Astrocyte of the cerebellum (primary cell): ENCODE measurements around the gene MAB21L3.
"Not testable (repeated sequence)": the region's sequence is repeated elsewhere in the genome, so short reads cannot be mapped to it uniquely, and the experiment has no call there.

Experiments
- DNase-seq: peaks from one replicate; pipeline ENCODE4 v3.0.0-alpha.2; 2011; ENCODE audit warnings: low read depth
- H3K4me3 ChIP-seq: 2 replicates; pipeline ENCODE4 v1.5.1; 2011; ENCODE audit warnings: mild to moderate bottlenecking, low read depth, low read length, moderate library complexity
- in situ Hi-C: cut with HindIII; loops from 2 replicates; pipeline ENCODE4 v1.10.0; 2017; ENCODE audit warnings: low sequenced_read_pairs
- TF ChIP-seq, protein P1 (sequence below): IDR thresholded peaks from 2 replicates; pipeline ENCODE4 v1.5.1; 2012; ENCODE audit warnings: low read length, low read depth, moderate library complexity, mild to moderate bottlenecking; ENCODE audit errors: missing control alignments

Gene MAB21L3

DNA sequence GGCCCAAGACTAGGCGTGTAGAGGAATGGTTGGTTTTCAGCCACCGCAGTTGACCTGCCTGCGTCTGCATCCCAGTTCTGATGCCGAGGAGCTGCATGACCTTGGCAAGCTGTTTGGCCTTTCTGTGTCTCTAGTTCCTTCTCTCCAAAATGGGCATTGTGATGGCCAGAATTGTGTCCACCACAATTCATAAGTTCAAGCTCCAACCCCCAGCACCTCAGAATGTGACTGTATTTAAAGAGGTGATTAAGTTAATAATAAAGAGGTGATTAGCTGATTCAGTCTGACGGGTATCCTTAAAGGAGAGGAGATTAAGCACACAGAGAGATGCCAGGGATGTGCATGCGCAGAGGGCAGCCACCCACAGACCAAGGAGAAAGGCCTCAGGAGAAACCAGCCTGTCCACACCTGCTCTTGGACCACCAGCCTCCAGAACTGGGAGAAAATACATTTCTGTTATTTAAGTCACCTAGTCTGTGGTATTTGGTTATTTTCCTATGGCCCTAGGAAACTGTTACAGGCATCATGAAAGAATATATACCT is 28.5 kb downstream of the MAB21L3 start:
- DNase-seq: no peak
- no peak overlapping the region for H3K4me3 ChIP-seq
- TF ChIP-seq, protein P1, sequence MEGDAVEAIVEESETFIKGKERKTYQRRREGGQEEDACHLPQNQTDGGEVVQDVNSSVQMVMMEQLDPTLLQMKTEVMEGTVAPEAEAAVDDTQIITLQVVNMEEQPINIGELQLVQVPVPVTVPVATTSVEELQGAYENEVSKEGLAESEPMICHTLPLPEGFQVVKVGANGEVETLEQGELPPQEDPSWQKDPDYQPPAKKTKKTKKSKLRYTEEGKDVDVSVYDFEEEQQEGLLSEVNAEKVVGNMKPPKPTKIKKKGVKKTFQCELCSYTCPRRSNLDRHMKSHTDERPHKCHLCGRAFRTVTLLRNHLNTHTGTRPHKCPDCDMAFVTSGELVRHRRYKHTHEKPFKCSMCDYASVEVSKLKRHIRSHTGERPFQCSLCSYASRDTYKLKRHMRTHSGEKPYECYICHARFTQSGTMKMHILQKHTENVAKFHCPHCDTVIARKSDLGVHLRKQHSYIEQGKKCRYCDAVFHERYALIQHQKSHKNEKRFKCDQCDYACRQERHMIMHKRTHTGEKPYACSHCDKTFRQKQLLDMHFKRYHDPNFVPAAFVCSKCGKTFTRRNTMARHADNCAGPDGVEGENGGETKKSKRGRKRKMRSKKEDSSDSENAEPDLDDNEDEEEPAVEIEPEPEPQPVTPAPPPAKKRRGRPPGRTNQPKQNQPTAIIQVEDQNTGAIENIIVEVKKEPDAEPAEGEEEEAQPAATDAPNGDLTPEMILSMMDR: no peak
- in situ Hi-C loops: no loop called here

DNA sequence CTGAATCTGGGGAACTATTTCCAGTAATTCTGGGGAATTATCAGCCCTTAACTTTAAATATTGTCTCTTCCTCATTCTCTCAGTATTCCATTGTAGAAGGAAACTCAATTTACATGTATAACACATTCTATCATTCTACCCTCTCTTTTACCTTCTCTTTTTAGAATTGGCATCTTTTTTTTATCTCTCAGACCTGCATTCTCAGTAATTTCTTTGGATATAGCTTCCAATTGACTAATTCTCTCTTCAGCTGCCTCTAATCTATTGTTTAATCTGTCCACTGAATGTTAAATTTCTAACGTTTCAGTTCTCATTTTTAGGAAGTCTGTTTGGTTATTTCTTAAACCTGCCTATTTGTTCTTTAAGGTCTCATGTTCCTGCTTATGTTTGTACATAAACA is 33.0 kb downstream of the MAB21L3 start:
- in situ Hi-C loops: no loop called here
- TF ChIP-seq, protein P1: no peak
- H3K4me3 ChIP-seq: no peak overlapping the region
- no peak for DNase-seq

DNA sequence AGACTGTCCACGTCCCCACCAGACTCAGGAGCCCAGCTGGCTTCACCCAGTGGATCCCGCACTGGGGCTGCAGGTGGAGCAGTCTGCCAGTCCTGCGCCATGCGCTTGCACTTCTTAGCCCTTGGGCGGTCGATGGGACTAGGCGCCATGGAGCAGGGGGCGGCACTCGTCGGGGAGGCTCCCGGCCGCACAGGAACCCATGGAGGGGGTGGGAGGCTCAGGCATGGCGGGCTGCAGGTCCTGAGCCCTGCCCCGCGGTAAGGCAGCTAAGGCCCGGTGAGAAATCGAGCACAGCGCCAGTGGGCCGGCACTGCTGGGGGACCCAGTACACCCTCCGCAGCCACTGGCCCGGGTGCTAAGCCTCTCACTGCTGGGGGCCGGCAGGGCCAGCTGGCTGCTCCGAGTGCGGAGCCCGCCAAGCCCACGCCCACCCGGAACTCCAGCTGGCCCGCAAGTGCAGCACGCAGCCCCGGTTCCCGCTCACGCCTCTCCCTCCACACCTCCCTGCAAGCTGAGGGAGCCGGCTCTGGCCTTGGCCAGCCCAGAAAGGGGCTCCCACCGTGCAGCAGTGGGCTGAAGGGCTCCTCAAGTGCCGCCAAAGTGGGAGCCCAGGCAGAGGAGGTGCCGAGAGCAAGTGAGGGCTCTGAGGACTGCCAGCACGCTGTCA is 35.4 kb downstream of the MAB21L3 start:
- in situ Hi-C loops, DNase-seq, H3K4me3 ChIP-seq: not testable (repeated sequence)

DNA sequence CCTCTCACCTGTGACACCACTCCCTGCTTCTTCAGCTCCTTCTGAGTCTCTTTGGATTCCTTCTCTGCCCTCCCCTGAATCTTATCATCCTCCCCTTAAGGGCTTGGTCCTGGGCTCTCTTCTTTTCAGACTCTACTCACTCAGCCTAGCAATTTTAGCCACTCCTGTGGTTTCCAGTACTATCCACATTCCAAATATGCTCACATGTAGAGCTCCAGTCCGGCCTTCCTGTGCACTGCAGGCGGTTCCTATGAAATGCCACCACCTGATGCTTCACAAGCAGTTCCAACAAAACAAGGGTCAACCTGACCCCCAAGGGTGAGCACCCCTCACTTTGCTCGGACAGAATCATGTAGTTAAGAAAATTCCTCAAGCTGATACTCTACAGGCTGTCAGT is 35.9 kb downstream of the MAB21L3 start:
- H3K4me3 ChIP-seq: no peak overlapping the region
- TF ChIP-seq, protein P1: no peak
- in situ Hi-C loops: no loop called here
- no peak for DNase-seq

DNA sequence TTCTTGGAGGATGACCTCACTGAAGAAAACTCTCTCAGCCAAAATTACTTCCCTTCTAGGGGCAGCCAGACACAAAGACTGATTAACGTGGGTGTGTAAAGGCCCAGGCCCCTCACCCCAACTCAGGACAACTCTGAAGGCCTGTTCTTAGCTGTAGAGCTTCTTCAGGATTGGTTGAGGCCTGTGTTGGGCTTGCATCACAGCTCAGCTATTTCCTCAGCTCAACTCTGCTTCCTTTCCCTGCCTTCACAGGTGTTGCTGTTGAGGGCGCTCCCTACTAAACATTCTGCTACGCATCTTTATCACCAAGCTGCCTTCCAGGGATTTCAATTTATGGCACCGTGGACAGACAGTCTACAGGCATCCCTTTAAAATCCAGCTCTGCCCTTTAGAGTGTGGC is 36.8 kb downstream of the MAB21L3 start:
- TF ChIP-seq, protein P1: no peak
- in situ Hi-C loops: no loop called here
- no peak for DNase-seq
- no peak overlapping the region for H3K4me3 ChIP-seq

DNA sequence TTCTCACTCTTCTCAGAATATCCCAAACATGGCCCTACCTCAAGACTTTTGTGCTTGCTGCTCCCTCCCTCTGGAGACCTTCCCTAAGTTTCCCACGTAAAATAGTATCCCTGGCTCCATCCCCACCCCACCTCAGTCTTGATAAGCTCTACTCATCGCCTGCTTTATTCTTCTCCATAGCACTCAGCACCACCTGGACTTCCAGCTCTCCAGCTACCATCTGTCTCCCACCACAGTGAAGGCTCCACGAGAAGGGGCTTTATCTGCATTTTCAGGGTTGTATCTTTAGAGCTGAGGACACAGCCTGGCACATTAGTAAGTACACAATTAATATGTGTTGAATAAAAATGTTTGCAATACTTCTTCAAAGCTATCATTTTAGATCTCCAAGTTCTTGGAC is 37.8 kb downstream of the MAB21L3 start:
- no peak overlapping the region for H3K4me3 ChIP-seq
- no peak for DNase-seq
- in situ Hi-C loops: no loop called here
- TF ChIP-seq, protein P1: no peak

DNA sequence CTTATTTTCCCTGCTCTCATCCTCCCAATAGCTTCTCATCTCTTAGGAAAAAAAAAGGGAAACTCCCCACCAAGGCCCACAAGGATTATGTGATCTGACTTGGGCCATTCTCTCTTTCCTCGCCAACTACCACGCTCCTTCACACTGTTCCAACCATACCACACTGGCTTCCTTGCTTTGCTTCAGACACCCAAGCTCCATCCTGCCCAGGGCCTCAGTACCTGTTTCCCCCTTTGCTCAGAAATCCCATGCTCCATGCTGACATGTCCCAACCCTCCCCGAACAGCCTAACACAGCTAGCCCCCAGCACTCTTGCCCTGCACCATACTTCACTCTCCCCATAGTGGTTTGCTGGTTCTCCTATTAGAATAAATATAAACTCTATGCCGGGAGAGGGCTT is 39.2 kb downstream of the MAB21L3 start:
- in situ Hi-C loops: loop anchor here (25.0 kb wide), 1 partner anchor 337 kb away; no protein-coding TSS in a partner anchor
- no peak for DNase-seq
- H3K4me3 ChIP-seq: no peak overlapping the region
- TF ChIP-seq, protein P1: no peak
